Stimulated activated CD8-positive, alpha-beta memory T cell treated with anti-CD3 and anti-CD28 coated beads, Interleukin-7, amount 100 ng/mL, for 24 hours (primary cell): ENCODE data around the gene MSI2.
"Not testable (repeated sequence)": the region's sequence is repeated elsewhere in the genome, so short reads cannot be mapped to it uniquely, and the experiment has no call there.

ENCODE experiments used
- DNase-seq: peaks from one replicate; pipeline ENCODE4 v3.0.0-alpha.2; 2020; ENCODE audit warnings: low read depth

MSI2 gene

GRCh38 chr17:57292091-57292490, 35.8 kb downstream of the MSI2 start:
- DNase-seq, result no peak

GRCh38 chr17:57293077-57293476, 36.8 kb downstream of the MSI2 start:
- DNase-seq, result no peak

- no peak for DNase-seq
These were observed 37.8 kb downstream of the MSI2 start for GRCh38 chr17:57294101-57294500.

- no peak for DNase-seq
These were observed 38.5 kb downstream of the MSI2 start for GRCh38 chr17:57294629-57295501.

- DNase-seq, result no peak
These were observed 39.3 kb downstream of the MSI2 start for GRCh38 chr17:57295526-57296023.

- no peak for DNase-seq
These were observed 39.9 kb downstream of the MSI2 start for GRCh38 chr17:57296231-57296630.

- no peak for DNase-seq
These were observed 42.9 kb downstream of the MSI2 start for GRCh38 chr17:57299176-57299575.

- not testable (repeated sequence) for DNase-seq
These were observed 44.3 kb downstream of the MSI2 start for GRCh38 chr17:57300592-57300991.

GRCh38 chr17:57302690-57303465, 46.6 kb downstream of the MSI2 start:
- DNase-seq, result no peak

- no peak for DNase-seq
These were observed 48.9 kb downstream of the MSI2 start for GRCh38 chr17:57305144-57305728.

GRCh38 chr17:57305908-57306504, 49.7 kb downstream of the MSI2 start:
- DNase-seq, result no peak

- DNase-seq, result no peak
These were observed 52.3 kb downstream of the MSI2 start for GRCh38 chr17:57308543-57309186.

GRCh38 chr17:57309479-57309878, 53.2 kb downstream of the MSI2 start:
- no peak for DNase-seq

GRCh38 chr17:57311281-57312216, 55.2 kb downstream of the MSI2 start:
- no peak for DNase-seq

GRCh38 chr17:57312242-57312641, 55.9 kb downstream of the MSI2 start:
- DNase-seq, result no peak

GRCh38 chr17:57313097-57313835, 56.9 kb downstream of the MSI2 start:
- DNase-seq, result no peak

GRCh38 chr17:57315061-57316015, 59.0 kb downstream of the MSI2 start:
- no peak for DNase-seq

- no peak for DNase-seq
These were observed 60.0 kb downstream of the MSI2 start for GRCh38 chr17:57316361-57316760.

- DNase-seq, result no peak
These were observed 60.8 kb downstream of the MSI2 start for GRCh38 chr17:57317079-57317478.
